ENCODE results near the gene S1PR5. TPM values are rescaled to one million over a fixed set of nuclear protein-coding genes. Genes with fewer than 3 reads are reported as not detected.

The S1PR5 gene
- total and polyA plus RNA-seq, 10 of the 15 experiments (the other 5 are each of a cell fraction or from before 2014, with no cell fraction given) = 0.04 TPM; not detected in 9

- H2AFZ ChIP-seq (ENCODE audit: control insufficient read depth, low read depth, low read length) = no peak overlapping the region
- no peak for TF ChIP-seq ZBTB4 (CRISPR knock-in tag; IDR thresholded peaks at IDR 0.05)
- TF ChIP-seq HDGF (IDR thresholded peaks at IDR 0.05) = no peak
- TF ChIP-seq, protein P1, sequence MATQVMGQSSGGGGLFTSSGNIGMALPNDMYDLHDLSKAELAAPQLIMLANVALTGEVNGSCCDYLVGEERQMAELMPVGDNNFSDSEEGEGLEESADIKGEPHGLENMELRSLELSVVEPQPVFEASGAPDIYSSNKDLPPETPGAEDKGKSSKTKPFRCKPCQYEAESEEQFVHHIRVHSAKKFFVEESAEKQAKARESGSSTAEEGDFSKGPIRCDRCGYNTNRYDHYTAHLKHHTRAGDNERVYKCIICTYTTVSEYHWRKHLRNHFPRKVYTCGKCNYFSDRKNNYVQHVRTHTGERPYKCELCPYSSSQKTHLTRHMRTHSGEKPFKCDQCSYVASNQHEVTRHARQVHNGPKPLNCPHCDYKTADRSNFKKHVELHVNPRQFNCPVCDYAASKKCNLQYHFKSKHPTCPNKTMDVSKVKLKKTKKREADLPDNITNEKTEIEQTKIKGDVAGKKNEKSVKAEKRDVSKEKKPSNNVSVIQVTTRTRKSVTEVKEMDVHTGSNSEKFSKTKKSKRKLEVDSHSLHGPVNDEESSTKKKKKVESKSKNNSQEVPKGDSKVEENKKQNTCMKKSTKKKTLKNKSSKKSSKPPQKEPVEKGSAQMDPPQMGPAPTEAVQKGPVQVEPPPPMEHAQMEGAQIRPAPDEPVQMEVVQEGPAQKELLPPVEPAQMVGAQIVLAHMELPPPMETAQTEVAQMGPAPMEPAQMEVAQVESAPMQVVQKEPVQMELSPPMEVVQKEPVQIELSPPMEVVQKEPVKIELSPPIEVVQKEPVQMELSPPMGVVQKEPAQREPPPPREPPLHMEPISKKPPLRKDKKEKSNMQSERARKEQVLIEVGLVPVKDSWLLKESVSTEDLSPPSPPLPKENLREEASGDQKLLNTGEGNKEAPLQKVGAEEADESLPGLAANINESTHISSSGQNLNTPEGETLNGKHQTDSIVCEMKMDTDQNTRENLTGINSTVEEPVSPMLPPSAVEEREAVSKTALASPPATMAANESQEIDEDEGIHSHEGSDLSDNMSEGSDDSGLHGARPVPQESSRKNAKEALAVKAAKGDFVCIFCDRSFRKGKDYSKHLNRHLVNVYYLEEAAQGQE (IDR thresholded peaks at IDR 0.05; ENCODE audit: low read depth, low read length) = no peak
- TF ChIP-seq, protein P2, sequence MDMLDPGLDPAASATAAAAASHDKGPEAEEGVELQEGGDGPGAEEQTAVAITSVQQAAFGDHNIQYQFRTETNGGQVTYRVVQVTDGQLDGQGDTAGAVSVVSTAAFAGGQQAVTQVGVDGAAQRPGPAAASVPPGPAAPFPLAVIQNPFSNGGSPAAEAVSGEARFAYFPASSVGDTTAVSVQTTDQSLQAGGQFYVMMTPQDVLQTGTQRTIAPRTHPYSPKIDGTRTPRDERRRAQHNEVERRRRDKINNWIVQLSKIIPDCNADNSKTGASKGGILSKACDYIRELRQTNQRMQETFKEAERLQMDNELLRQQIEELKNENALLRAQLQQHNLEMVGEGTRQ (IDR thresholded peaks at IDR 0.05; ENCODE audit: borderline replicate concordance, low read depth, low read length) = no peak
- TF ChIP-seq ELK1 (IDR thresholded peaks at IDR 0.05; ENCODE audit: low read depth, low read length) = no peak
- no peak for TF ChIP-seq FOXK2 (IDR thresholded peaks at IDR 0.05)
- TF ChIP-seq SREBF1 (IDR thresholded peaks at IDR 0.05; ENCODE audit: low read length) = no peak
- TF ChIP-seq SMC3 (IDR thresholded peaks at IDR 0.05; ENCODE audit: borderline replicate concordance, low read length) = peak; percentile 18; the same call in 1 of the 2 replicates
- TF ChIP-seq KDM1A (IDR thresholded peaks at IDR 0.05; ENCODE audit: borderline replicate concordance) = no peak
- TF ChIP-seq CTCF (IDR thresholded peaks at IDR 0.05 in 2 of 3, conservative IDR thresholded peaks at IDR 0.05 in 1 of 3; ENCODE audit: control insufficient read depth in 2 of 3, extremely low read depth in 1 of 3, insufficient read depth in 1 of 3, low read depth in 3 of 3, low read length in 3 of 3) = peak; percentile 34 to 46 (median 36); a peak in 5 of 6 replicates
- TF ChIP-seq, protein P3, sequence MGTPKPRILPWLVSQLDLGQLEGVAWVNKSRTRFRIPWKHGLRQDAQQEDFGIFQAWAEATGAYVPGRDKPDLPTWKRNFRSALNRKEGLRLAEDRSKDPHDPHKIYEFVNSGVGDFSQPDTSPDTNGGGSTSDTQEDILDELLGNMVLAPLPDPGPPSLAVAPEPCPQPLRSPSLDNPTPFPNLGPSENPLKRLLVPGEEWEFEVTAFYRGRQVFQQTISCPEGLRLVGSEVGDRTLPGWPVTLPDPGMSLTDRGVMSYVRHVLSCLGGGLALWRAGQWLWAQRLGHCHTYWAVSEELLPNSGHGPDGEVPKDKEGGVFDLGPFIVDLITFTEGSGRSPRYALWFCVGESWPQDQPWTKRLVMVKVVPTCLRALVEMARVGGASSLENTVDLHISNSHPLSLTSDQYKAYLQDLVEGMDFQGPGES (IDR thresholded peaks at IDR 0.05) = no peak
- H3K4me2 ChIP-seq (ENCODE audit: control insufficient read depth, insufficient read depth) = no peak overlapping the region
- ChIA-PET SMC1A (ENCODE audit: uncharacterized antibody, unreplicated experiment) (no interaction called here), RAD21 (ENCODE audit: unreplicated experiment) (interaction anchor here (1.0 to 1.4 kb wide), 2 partner anchors 56 to 228 kb away, joined by 3 read pairs; no protein-coding TSS in a partner anchor), POLR2A (interaction anchor here (0.6 kb wide), 4 partner anchors 70 to 1958 kb away, joined by 3 to 5 read pairs (median 4); partner anchors contain the start of gene ZNF414), CTCF (interaction anchor here (0.7 to 2.7 kb wide), 5 partner anchors 11 to 173 kb away, joined by 3 to 7 read pairs (median 4); no protein-coding TSS in a partner anchor)
- intact Hi-C loops (cut with micrococcal nuclease; ENCODE audit: unreplicated experiment) (no loop called here), in situ Hi-C loops (cut with MboI) (no loop called here)
- no peaks in the 10 kb centered on the region for H3K79me2 ChIP-seq (ENCODE audit: control insufficient read depth, insufficient read depth, low read length)
- H3K27ac ChIP-seq (ENCODE audit: control insufficient read depth, insufficient read depth) = no peak overlapping the region
- no peak overlapping the region for H3K9ac ChIP-seq (ENCODE audit: control insufficient read depth, insufficient read depth, low read length)
- DNase-seq (ENCODE audit: low read depth, low spot score) (no peak), FAIRE-seq (no peak), ATAC-seq (peak; percentile 79)
- H3K27me3 ChIP-seq (replicated peaks in 1 of 2; ENCODE audit: control insufficient read depth in 2 of 2, insufficient read depth in 2 of 2, low read length in 1 of 2) = no peaks in the 10 kb centered on the region; a peak in 1 of 4 replicates
- BruUV-seq (replicated peaks) = no TSS peak
- H3K4me3 ChIP-seq = no peak overlapping the region
- no peaks in the 10 kb centered on the region for H3K4me1 ChIP-seq (ENCODE audit: control insufficient read depth, insufficient read depth, low read length)
- no peaks in the 10 kb centered on the region for H4K20me1 ChIP-seq (ENCODE audit: control insufficient read depth, insufficient read depth)
- H3K36me3 ChIP-seq (ENCODE audit: control insufficient read depth in 2 of 2, insufficient read depth in 2 of 2, low read length in 1 of 2) = peaks cover 0 to 4% of the 10 kb centered on the region in 2 experiments; a peak in 1 of 4 replicates
- no peaks in the 10 kb centered on the region for H3K9me3 ChIP-seq (replicated peaks; ENCODE audit: control insufficient read depth, insufficient read depth, low read length)
- 17% methylated on average over 6 of the region's 6 CpGs for WGBS (ENCODE audit: insufficient coverage, insufficient replicate concordance, low lambda C conversion rate, missing lambda C conversion rate)
These were observed 45.3 kb downstream of the S1PR5 start for GRCh38 chr19:10471909-10472308.

All from GM12878 (cell line).